Heart left ventricle (tissue), 16 donors: ENCODE data around the gene ITPR3. TPM values are rescaled to one million over a fixed set of nuclear protein-coding genes. Genes with fewer than 3 reads are reported as not detected.

Experiments
- ATAC-seq, 4 donors: fragments of 200-7000 bp; cut with Tn5 transposase; one replicate each; pipeline ENCODE4 v1.9.1; 2020 to 2022; ENCODE audit warnings: moderate library complexity in 4 of 4, mild to moderate bottlenecking in 3 of 4, moderate number of reproducible peaks in 1 of 4
- DNase-seq, 5 donors: peaks; one replicate each; pipeline ENCODE4 v3.0.0-alpha.2; 2020
- H3K27ac ChIP-seq, 12 donors: fragments of 200-600 bp; sonication (generic) in 4 of 12; one replicate each; pipeline versions ENCODE4 v1.5.0 to v1.8.0; 2016 to 2022; ENCODE audit warnings: mild to moderate bottlenecking in 2 of 12
- H3K27me3 ChIP-seq, 9 donors: fragments of 200-600 bp; sonication (generic) in 2 of 9; one replicate each; pipeline versions ENCODE4 v1.5.1 to v1.8.0; 2016 to 2022; ENCODE audit warnings: mild to moderate bottlenecking in 3 of 9
- H3K36me3 ChIP-seq, 9 donors: fragments of 200-600 bp; sonication (generic) in 2 of 9; one replicate each; pipeline versions ENCODE4 v1.5.0 to v1.8.0; 2018 to 2022; ENCODE audit warnings: mild to moderate bottlenecking in 2 of 9
- H3K4me1 ChIP-seq, 12 donors: fragments of 200-600 bp; sonication (generic) in 4 of 12; one replicate each; pipeline versions ENCODE4 v1.5.0 to v1.8.0; 2016 to 2022; ENCODE audit warnings: mild to moderate bottlenecking in 3 of 12
- H3K4me3 ChIP-seq, 12 donors: fragments of 200-600 bp; sonication (generic) in 4 of 12; one replicate each; pipeline versions ENCODE4 v1.5.0 to v1.8.0; 2017 to 2022; ENCODE audit warnings: mild to moderate bottlenecking in 9 of 12, moderate library complexity in 4 of 12
- H3K9me3 ChIP-seq, 12 donors: fragments of 200-600 bp; sonication (generic) in 4 of 12; one replicate each; pipeline versions ENCODE4 v1.5.0 to v1.8.0; 2016 to 2022; ENCODE audit warnings: mild to moderate bottlenecking in 1 of 12
- POLR2A ChIP-seq, 2 donors: fragments of 450-650 bp; IDR thresholded peaks; one replicate each; pipeline ENCODE4 v1.6.1; 2017; ENCODE audit warnings: antibody characterized with exemption in 2 of 2, mild to moderate bottlenecking in 2 of 2, moderate library complexity in 2 of 2
- WGBS, 4 donors: extraction: QIAGEN DNeasy Blood & Tissue Kit in 2 of 4; methylation state at CpG; one replicate each; pipeline versions ENCODE4 v1.1.5 to v1.1.7; 2013 to 2018; 5-methylcytosine and 5-hydroxymethylcytosine counted together
- intact Hi-C, 10 donors: fragments of 100-400 bp; cut with DNase I; formaldehyde crosslinking; loops; one replicate each; pipeline versions ENCODE4 v1.11.1 to v1.14.2; 2022
- polyA plus RNA-seq, 2 donors: library from polyadenylated mRNA; stranded (reverse); fragments of 200-250 nt; gene quantifications; one replicate each; pipeline ENCODE4 v1.2.3, GENCODE V29; 2013
- total RNA-seq, 9 donors: library from RNA; depleted of rRNA in 2 of 9; stranded (reverse); fragments of >200 nt in 2 of 9; fragmentation: NEBNext Ultra II Directional in 3 of 9; extraction: Animal tissue kit (Norgen Biotek cat#: 25700) in 3 of 9; gene quantifications; one replicate each; pipeline versions ENCODE4 v1.1.0 to v1.2.4, GENCODE V29; 2016 to 2023
- TF ChIP-seq, protein P1 (sequence below), 12 donors: fragments of 200-600 bp; sonication (generic) in 4 of 12; IDR thresholded peaks; one replicate each; pipeline versions ENCODE4 v1.5.0 to v1.8.0; 2018 to 2022; ENCODE audit warnings: antibody characterized with exemption in 12 of 12, mild to moderate bottlenecking in 5 of 12
- donor health status: ischemic (EF 13 %, LVEDD 7.1; RV severe dilation, severe dysfunction).
- donor health status: healthy with polysubstance abuse.
- donor health status: DM: no; HTN: yes; CAD: no.
- donor health status: DM: no; HTN: no; CAD: no.
- donor health status: ischemic (EF 25% LVEDD 6.9; RV normal size, moderate dysfunction).
- donor health status: ischemic (EF 25% LVEDD 5.7; RV mildly dilated, moderate dysfunction).
- donor health status: healthy.
- donor health status: DM: yes; HTN: yes; CAD: no.
- donor health status: ischemic (EF 35%, LVEDD 5.7; RV mildly dilated, moderate dysfunction).
- donor health status: nonischemic (EF 11% LVEDD 7.7; RV severe dilation, severe dysfunction).
- donor health status: DM: yes; HTN: yes; CAD: no.
- donor health status: PGD.
- donor health status: ischemic (EF 29% LVEDD 5.4; RV normal size, mild dysfunction).
- donor health status: nonischemic (EF 23%, LVEDD 6.1; RV moderate dilation, normal function).

The ITPR3 gene
- total and polyA plus RNA-seq, 11 donors: 4.8 to 33.5 (median 7.8) TPM

DNA sequence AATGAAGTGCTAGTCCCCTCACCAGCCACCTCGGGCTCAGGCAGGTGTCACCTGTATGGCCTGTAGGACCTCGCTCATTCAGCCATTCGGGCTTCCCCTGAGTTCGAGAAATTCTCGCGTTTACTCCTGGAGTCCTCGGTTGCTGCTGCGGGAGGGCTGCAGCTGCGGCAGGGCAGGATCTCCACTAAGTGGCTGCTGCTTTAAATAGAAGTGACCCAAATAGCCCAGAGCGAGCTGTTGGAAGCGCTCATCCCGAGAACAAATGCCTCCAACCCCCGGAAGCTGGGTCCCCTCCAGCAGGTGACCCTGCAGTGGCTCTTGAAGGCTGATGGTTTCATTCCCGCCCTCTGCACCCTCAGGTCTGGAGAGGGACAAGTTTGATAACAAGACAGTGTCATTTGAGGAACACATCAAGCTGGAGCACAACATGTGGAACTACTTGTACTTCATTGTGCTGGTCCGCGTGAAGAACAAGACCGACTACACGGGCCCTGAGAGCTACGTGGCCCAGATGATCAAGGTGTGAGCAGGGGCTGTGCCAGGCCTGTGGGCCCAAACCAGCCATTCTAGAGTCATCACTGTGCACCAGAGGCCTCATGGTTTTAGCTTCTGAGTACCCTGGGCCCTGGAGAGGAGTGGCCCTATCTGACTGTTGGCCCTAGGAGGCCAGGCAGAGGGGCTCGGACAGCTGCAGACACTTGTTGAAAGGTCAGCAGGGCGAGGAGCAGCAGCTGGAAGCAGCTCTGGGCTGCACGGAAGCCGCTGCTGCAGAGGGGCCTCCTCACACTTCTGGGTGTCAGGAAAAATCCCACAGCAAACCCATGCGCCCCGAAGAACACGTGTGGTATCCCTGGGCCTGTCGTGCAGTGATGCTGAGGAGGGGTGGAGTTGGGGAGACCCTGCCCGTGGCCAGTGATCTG is 72.3 kb downstream of the ITPR3 start:
- intact Hi-C loops: no loop called here
- H3K4me1 ChIP-seq: peaks cover 15 to 82% (median 70%) of the 10 kb centered on the region in 12 donors
- H3K36me3 ChIP-seq: peaks cover 0 to 74% (median 42%) of the 10 kb centered on the region in 9 donors
- TF ChIP-seq, protein P1, sequence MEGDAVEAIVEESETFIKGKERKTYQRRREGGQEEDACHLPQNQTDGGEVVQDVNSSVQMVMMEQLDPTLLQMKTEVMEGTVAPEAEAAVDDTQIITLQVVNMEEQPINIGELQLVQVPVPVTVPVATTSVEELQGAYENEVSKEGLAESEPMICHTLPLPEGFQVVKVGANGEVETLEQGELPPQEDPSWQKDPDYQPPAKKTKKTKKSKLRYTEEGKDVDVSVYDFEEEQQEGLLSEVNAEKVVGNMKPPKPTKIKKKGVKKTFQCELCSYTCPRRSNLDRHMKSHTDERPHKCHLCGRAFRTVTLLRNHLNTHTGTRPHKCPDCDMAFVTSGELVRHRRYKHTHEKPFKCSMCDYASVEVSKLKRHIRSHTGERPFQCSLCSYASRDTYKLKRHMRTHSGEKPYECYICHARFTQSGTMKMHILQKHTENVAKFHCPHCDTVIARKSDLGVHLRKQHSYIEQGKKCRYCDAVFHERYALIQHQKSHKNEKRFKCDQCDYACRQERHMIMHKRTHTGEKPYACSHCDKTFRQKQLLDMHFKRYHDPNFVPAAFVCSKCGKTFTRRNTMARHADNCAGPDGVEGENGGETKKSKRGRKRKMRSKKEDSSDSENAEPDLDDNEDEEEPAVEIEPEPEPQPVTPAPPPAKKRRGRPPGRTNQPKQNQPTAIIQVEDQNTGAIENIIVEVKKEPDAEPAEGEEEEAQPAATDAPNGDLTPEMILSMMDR (IDR thresholded peaks at IDR 0.05): no peak
- no peak for TF ChIP-seq POLR2A (IDR thresholded peaks at IDR 0.05)
- no peaks in the 10 kb centered on the region for H3K9me3 ChIP-seq
- peak overlapping the region in 1 of 12 donors; percentile 12 for H3K4me3 ChIP-seq
- DNase-seq (peak in 4 of 5 donors; percentile 45 to 72 (median 55)), ATAC-seq (peak; percentile 45 to 66 (median 58))
- WGBS, 4 donors: 40 to 43% (median 41%) methylated on average over 26 to 28 of the region's 28 CpGs
- H3K27ac ChIP-seq: peak overlapping the region; percentile 65 to 94 (median 82)
- no peaks in the 10 kb centered on the region for H3K27me3 ChIP-seq

- DNase-seq (peak in 1 of 5 donors; percentile 52), ATAC-seq (peak in 2 of 4 donors; percentile 2 to 9)
- 32 to 38% (median 35%) methylated on average over 19 of the region's 19 CpGs for WGBS, 4 donors
- TF ChIP-seq, protein P1 (IDR thresholded peaks at IDR 0.05): no peak
- TF ChIP-seq POLR2A (IDR thresholded peaks at IDR 0.05): no peak
- H3K36me3 ChIP-seq: peaks cover 0 to 71% (median 33%) of the 10 kb centered on the region in 9 donors
- intact Hi-C loops: no loop called here
- peaks cover 15 to 92% (median 78%) of the 10 kb centered on the region in 12 donors for H3K4me1 ChIP-seq
- no peaks in the 10 kb centered on the region for H3K27me3 ChIP-seq
- peak overlapping the region in 11 of 12 donors; percentile 40 to 94 (median 84) for H3K27ac ChIP-seq
- no peaks in the 10 kb centered on the region for H3K9me3 ChIP-seq
- H3K4me3 ChIP-seq: no peak overlapping the region
Measured at GRCh38 chr6:33694401-33694931, 73.3 kb downstream of the ITPR3 start.

DNA sequence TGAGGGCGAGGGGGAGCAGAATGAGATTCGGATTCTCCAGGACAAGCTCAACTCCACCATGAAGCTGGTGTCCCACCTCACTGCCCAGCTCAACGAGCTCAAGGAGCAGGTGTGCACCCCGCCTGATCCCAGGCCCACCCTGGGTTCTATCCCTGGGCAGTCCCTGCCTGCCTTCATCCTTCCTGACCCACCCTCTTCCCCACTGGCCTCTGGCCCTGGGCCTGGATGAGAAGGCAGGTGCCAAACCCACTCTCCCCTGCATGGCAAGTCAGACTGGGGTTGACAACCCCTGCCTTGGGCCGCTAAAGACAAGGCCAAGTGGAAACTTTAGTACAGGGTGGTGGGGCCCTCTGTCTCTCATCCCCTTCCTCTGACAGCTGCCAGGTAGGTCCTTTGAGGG is 73.9 kb downstream of the ITPR3 start:
- no peak for ATAC-seq
- Histone ChIP-seq H3K9me3 (no peaks in the 10 kb centered on the region), H3K27me3 (no peaks in the 10 kb centered on the region), H3K4me3 (no peak overlapping the region), H3K36me3 (peaks cover 0 to 69% (median 32%) of the 10 kb centered on the region in 9 donors), H3K4me1 (peaks cover 15 to 97% (median 79%) of the 10 kb centered on the region in 12 donors), H3K27ac (peak overlapping the region in 11 of 12 donors; percentile 40 to 94 (median 84))
- WGBS, 4 donors: 82 to 90% (median 83%) methylated on average over 5 of the region's 5 CpGs
- TF ChIP-seq, protein P1 (IDR thresholded peaks at IDR 0.05): no peak
- TF ChIP-seq POLR2A (IDR thresholded peaks at IDR 0.05): no peak
- no peak for DNase-seq
- intact Hi-C loops: no loop called here

DNA sequence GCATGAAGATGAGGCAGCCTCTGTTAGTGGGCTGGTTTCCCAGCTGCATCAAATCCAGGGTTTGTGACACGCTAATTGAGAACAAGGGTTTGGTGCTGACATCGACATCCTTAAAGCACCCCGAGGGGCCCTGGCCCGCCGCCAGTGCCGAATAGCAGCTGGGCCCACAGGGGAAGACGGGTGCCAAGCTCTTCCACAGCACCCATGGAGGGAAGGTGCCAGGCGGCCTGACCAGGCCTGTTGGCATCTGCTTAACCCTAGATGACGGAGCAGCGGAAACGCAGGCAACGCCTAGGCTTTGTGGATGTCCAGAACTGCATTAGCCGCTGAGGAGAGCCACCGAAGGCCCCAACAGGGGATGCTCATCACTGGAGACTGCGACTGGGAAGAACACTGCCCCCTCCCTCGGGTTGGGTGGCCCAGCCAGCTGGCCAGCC is 74.3 kb downstream of the ITPR3 start:
- intact Hi-C loops: no loop called here
- Histone ChIP-seq H3K36me3 (peaks cover 0 to 69% (median 32%) of the 10 kb centered on the region in 9 donors), H3K4me1 (peaks cover 15 to 97% (median 82%) of the 10 kb centered on the region in 12 donors), H3K4me3 (no peak overlapping the region), H3K27me3 (no peaks in the 10 kb centered on the region), H3K9me3 (no peaks in the 10 kb centered on the region), H3K27ac (peak overlapping the region in 11 of 12 donors; percentile 40 to 94 (median 84))
- no peak for DNase-seq
- no peak for ATAC-seq
- 47 to 58% (median 54%) methylated on average over 11 to 16 of the region's 16 CpGs for WGBS, 4 donors
- TF ChIP-seq, protein P1 (IDR thresholded peaks at IDR 0.05): no peak
- TF ChIP-seq POLR2A (IDR thresholded peaks at IDR 0.05): no peak
